GM18868 (cell line): ENCODE results near the gene GPC5.
"Not testable (repeated sequence)": the region's sequence is repeated elsewhere in the genome, so short reads cannot be mapped to it uniquely, and the experiment has no call there.

Source experiments
- ATAC-seq: cut with Tn5 transposase; IDR thresholded peaks from one replicate; pipeline ENCODE4 v1.9.1; 2021; ENCODE audit warnings: mild to moderate bottlenecking, moderate library complexity; ENCODE audit not compliant: unreplicated experiment

GPC5 gene

GRCh38 chr13:92873029-92873428, 1474.6 kb downstream of the GPC5 start:
- no peak for ATAC-seq

GRCh38 chr13:92886535-92887077, 1488.2 kb downstream of the GPC5 start:
- no peak for ATAC-seq

GRCh38 chr13:92894447-92894846, 1496.0 kb downstream of the GPC5 start:
- ATAC-seq, result no peak

- ATAC-seq, result peak; percentile 70
Observed at GRCh38 chr13:92896842-92897241, 1498.4 kb downstream of the GPC5 start.

- ATAC-seq, result not testable (repeated sequence)
Observed at GRCh38 chr13:92898946-92899345, 1500.5 kb downstream of the GPC5 start.

GRCh38 chr13:92900446-92900845, 1502.0 kb downstream of the GPC5 start:
- ATAC-seq, result no peak

GRCh38 chr13:92901739-92902138, 1503.3 kb downstream of the GPC5 start:
- peak; percentile 69 for ATAC-seq

GRCh38 chr13:92912629-92913028, 1514.2 kb downstream of the GPC5 start:
- no peak for ATAC-seq

GRCh38 chr13:92913840-92914239, 1515.4 kb downstream of the GPC5 start:
- peak; percentile 69 for ATAC-seq
